Hematopoietic multipotent progenitor cell treated with erythropoietin and hydrocortisone succinate and interleukin-3 and kit ligand, for 6 days (in vitro differentiated cells): ENCODE measurements around the gene PCED1A.
"Not testable (repeated sequence)": the region's sequence is repeated elsewhere in the genome, so short reads cannot be mapped to it uniquely, and the experiment has no call there.

Experiments used
- DNase-seq: peaks from one replicate; pipeline ENCODE4 v3.0.0-alpha.2; 2015

The PCED1A gene

GRCh38 chr20:2865630-2866029 is 25.2 kb upstream of the PCED1A start:
- peak; percentile 55 for DNase-seq

- no peak for DNase-seq
Measured at GRCh38 chr20:2865101-2865500, 24.6 kb upstream of the PCED1A start.

GRCh38 chr20:2864626-2865025 is 24.2 kb upstream of the PCED1A start:
- DNase-seq, result no peak

GRCh38 chr20:2859330-2860121 is 19.1 kb upstream of the PCED1A start:
- DNase-seq, result no peak

GRCh38 chr20:2858591-2858990 is 18.1 kb upstream of the PCED1A start:
- no peak for DNase-seq

GRCh38 chr20:2851086-2851485 is 10.6 kb upstream of the PCED1A start:
- no peak for DNase-seq

GRCh38 chr20:2849529-2849928 is 9.1 kb upstream of the PCED1A start:
- no peak for DNase-seq

- DNase-seq, result no peak
Measured at GRCh38 chr20:2847802-2848201, 7.3 kb upstream of the PCED1A start.

- DNase-seq, result no peak
Measured at GRCh38 chr20:2846698-2847097, 6.2 kb upstream of the PCED1A start.

- DNase-seq, result no peak
Measured at GRCh38 chr20:2845607-2846006, 5.2 kb upstream of the PCED1A start.

- DNase-seq, result peak; percentile 59
Measured at GRCh38 chr20:2840967-2841531, 594 bp upstream of the PCED1A start.

- no peak for DNase-seq
Measured at GRCh38 chr20:2839732-2840137, 720 bp downstream of the PCED1A start.

GRCh38 chr20:2838847-2839671 is 1.4 kb downstream of the PCED1A start:
- no peak for DNase-seq

- DNase-seq, result no peak
Measured at GRCh38 chr20:2838170-2838797, 2.2 kb downstream of the PCED1A start.

- no peak for DNase-seq
Measured at GRCh38 chr20:2837221-2837960, 3.1 kb downstream of the PCED1A start.

- no peak for DNase-seq
Measured at GRCh38 chr20:2836035-2836434, 4.4 kb downstream of the PCED1A start.

- DNase-seq, result no peak
Measured at GRCh38 chr20:2835331-2835796, 5.1 kb downstream of the PCED1A start.

GRCh38 chr20:2834401-2835110 is 5.9 kb downstream of the PCED1A start:
- no peak for DNase-seq

GRCh38 chr20:2833761-2834160 is 6.7 kb downstream of the PCED1A start:
- DNase-seq, result no peak

- DNase-seq, result not testable (repeated sequence)
Measured at GRCh38 chr20:2831206-2831605, 9.2 kb downstream of the PCED1A start.

- no peak for DNase-seq
Measured at GRCh38 chr20:2829376-2829775, 11.1 kb downstream of the PCED1A start.

GRCh38 chr20:2826655-2827054 is 13.8 kb downstream of the PCED1A start:
- no peak for DNase-seq
